ENCODE data around the gene CALCOCO1. TPM values are rescaled to one million over a fixed set of nuclear protein-coding genes. Genes with fewer than 3 reads are reported as not detected.

The CALCOCO1 gene
- total and polyA plus RNA-seq, 3 donors from 2014 or later = 120 to 167 (median 121) TPM

DNA sequence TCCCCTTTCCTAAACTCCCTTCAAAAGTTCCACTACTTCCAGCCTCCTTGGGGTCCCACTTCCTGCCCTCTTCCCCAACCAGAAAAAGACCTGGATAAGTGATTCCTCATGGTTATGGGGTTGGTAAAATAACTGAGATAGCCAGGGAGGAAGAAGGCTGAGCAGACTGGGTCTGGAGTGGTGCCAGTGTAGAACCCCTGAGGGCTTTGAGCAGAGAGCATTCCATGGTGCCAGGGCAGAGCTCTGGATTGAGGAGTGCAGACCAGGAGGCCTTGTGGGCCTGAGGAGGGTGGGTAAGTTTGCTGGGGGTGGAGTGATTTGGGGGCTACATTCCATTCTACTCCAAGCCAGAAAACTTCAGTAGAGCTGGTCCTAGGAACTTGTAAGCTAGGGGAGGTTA lies 34.1 kb upstream of the CALCOCO1 start:
- Histone ChIP-seq H3K4me3 (no peak overlapping the region), H3K9me3 (no peaks in the 10 kb centered on the region), H3K4me1 (no peaks in the 10 kb centered on the region), H3K27ac (no peak overlapping the region), H3K27me3 (no peaks in the 10 kb centered on the region), H3K36me3 (ENCODE audit: low read depth, missing control alignments) (no peaks in the 10 kb centered on the region)
- no peak for DNase-seq
- TF ChIP-seq, protein P1, sequence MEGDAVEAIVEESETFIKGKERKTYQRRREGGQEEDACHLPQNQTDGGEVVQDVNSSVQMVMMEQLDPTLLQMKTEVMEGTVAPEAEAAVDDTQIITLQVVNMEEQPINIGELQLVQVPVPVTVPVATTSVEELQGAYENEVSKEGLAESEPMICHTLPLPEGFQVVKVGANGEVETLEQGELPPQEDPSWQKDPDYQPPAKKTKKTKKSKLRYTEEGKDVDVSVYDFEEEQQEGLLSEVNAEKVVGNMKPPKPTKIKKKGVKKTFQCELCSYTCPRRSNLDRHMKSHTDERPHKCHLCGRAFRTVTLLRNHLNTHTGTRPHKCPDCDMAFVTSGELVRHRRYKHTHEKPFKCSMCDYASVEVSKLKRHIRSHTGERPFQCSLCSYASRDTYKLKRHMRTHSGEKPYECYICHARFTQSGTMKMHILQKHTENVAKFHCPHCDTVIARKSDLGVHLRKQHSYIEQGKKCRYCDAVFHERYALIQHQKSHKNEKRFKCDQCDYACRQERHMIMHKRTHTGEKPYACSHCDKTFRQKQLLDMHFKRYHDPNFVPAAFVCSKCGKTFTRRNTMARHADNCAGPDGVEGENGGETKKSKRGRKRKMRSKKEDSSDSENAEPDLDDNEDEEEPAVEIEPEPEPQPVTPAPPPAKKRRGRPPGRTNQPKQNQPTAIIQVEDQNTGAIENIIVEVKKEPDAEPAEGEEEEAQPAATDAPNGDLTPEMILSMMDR (IDR thresholded peaks at IDR 0.05) = no peak
- no peak for TF ChIP-seq POLR2A (IDR thresholded peaks at IDR 0.05)
- intact Hi-C loops (cut with DNase I; ENCODE audit: low total_unique reads) = no loop called here

DNA sequence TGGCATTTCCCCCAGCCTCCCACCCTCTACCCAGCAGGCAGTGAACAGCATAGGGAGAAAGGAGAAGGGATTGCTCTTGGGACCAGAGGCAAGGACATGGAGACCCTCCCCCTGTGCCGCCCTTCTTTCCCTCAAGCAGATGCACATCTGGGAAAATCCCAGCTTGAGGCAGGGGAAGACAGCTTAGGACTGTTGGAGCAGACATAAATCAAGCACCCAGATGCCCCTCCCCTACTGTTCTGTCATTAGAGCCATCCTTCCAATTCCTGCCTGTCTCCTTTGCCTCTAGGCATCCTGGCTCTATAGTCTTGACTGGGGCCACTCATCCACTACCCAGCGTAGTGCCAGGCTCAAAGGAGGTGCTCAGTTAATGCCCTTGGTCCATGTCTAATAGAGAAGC lies 32.0 kb upstream of the CALCOCO1 start:
- no peak for TF ChIP-seq POLR2A (IDR thresholded peaks at IDR 0.05)
- TF ChIP-seq, protein P1 (IDR thresholded peaks at IDR 0.05) = no peak
- intact Hi-C loops (cut with DNase I; ENCODE audit: low total_unique reads) = no loop called here
- no peak overlapping the region for H3K4me3 ChIP-seq
- peaks cover 3% of the 10 kb centered on the region for H3K4me1 ChIP-seq
- DNase-seq = no peak
- no peaks in the 10 kb centered on the region for H3K36me3 ChIP-seq (ENCODE audit: low read depth, missing control alignments)
- no peak overlapping the region for H3K27ac ChIP-seq
- WGBS, 2 donors = 86 to 91% methylated on average over 2 of the region's 2 CpGs
- no peaks in the 10 kb centered on the region for H3K9me3 ChIP-seq
- H3K27me3 ChIP-seq = no peaks in the 10 kb centered on the region

- no peak overlapping the region for H3K27ac ChIP-seq
- DNase-seq = no peak
- no peak overlapping the region for H3K4me3 ChIP-seq
- no peaks in the 10 kb centered on the region for H3K9me3 ChIP-seq
- no peaks in the 10 kb centered on the region for H3K27me3 ChIP-seq
- WGBS, 2 donors = 46 to 55% methylated on average over 8 of the region's 8 CpGs
- peaks cover 3% of the 10 kb centered on the region for H3K4me1 ChIP-seq
- no peaks in the 10 kb centered on the region for H3K36me3 ChIP-seq (ENCODE audit: low read depth, missing control alignments)
- TF ChIP-seq, protein P1 (IDR thresholded peaks at IDR 0.05) = no peak
- no peak for TF ChIP-seq POLR2A (IDR thresholded peaks at IDR 0.05)
- intact Hi-C loops (cut with DNase I; ENCODE audit: low total_unique reads) = no loop called here
Observed at GRCh38 chr12:53758730-53759103, 31.5 kb upstream of the CALCOCO1 start.

GRCh38 chr12:53758081-53758729 lies 31.0 kb upstream of the CALCOCO1 start:
- Histone ChIP-seq H3K27me3 (no peaks in the 10 kb centered on the region), H3K9me3 (no peaks in the 10 kb centered on the region), H3K4me3 (no peak overlapping the region), H3K36me3 (ENCODE audit: low read depth, missing control alignments) (no peaks in the 10 kb centered on the region), H3K4me1 (peaks cover 3% of the 10 kb centered on the region), H3K27ac (no peak overlapping the region)
- WGBS, 2 donors = 57 to 64% methylated on average over 7 of the region's 7 CpGs
- no peak for DNase-seq
- intact Hi-C loops (cut with DNase I; ENCODE audit: low total_unique reads) = no loop called here
- TF ChIP-seq, protein P1 (IDR thresholded peaks at IDR 0.05) = no peak
- TF ChIP-seq POLR2A (IDR thresholded peaks at IDR 0.05) = no peak

GRCh38 chr12:53757101-53757770 lies 30.0 kb upstream of the CALCOCO1 start:
- Histone ChIP-seq H3K9me3 (no peaks in the 10 kb centered on the region), H3K4me1 (peaks cover 3% of the 10 kb centered on the region), H3K27ac (no peak overlapping the region), H3K36me3 (ENCODE audit: low read depth, missing control alignments) (no peaks in the 10 kb centered on the region), H3K4me3 (no peak overlapping the region), H3K27me3 (no peaks in the 10 kb centered on the region)
- DNase-seq = peak; percentile 93
- 11 to 16% methylated on average over 16 to 17 of the region's 17 CpGs for WGBS, 2 donors
- intact Hi-C loops (cut with DNase I; ENCODE audit: low total_unique reads) = no loop called here
- TF ChIP-seq, protein P1 (IDR thresholded peaks at IDR 0.05) = peak; percentile 71 to 86 (median 72)
- TF ChIP-seq POLR2A (IDR thresholded peaks at IDR 0.05) = no peak
